ENCODE data around the gene PML.

PML gene

DNA sequence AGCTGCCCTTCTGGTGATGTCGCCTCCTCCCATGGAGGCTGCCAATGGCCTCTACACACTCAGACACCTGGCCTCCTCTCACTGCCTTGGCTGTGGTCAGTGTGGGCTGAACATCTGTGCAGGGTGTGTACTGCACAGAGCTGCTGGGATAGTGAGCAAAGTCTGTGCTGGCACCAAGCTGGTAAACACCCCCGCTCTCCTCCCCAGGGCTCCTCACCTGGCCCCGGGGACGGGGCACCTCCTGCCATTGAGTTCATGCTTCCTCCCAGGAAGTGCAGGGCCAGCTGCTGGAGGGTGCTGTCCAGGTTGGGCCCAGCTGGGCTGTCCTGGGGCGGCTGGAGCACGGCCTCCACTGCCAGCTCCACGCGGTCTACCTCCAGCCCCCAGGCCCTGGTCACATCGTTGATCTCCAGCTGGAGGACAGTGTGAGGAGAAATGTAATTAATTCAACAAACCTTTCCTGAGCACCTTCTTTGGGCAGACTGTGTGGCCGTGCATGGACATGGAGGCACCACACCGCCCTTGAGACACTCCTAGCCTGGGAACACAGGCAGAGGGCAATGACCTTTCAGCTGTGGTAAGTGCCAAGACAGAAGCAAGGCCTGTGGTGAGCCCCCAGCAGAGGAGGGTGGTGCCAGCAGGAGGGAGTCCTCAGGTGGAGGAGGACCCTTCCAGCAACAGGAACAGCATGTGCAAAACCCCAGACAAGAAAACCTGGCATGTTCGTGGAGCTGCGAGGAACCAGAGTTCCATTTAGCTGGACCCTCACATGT, 9.2 kb upstream of the PML start:
- no peak for DNase-seq (ENCODE audit: low spot score)

DNA sequence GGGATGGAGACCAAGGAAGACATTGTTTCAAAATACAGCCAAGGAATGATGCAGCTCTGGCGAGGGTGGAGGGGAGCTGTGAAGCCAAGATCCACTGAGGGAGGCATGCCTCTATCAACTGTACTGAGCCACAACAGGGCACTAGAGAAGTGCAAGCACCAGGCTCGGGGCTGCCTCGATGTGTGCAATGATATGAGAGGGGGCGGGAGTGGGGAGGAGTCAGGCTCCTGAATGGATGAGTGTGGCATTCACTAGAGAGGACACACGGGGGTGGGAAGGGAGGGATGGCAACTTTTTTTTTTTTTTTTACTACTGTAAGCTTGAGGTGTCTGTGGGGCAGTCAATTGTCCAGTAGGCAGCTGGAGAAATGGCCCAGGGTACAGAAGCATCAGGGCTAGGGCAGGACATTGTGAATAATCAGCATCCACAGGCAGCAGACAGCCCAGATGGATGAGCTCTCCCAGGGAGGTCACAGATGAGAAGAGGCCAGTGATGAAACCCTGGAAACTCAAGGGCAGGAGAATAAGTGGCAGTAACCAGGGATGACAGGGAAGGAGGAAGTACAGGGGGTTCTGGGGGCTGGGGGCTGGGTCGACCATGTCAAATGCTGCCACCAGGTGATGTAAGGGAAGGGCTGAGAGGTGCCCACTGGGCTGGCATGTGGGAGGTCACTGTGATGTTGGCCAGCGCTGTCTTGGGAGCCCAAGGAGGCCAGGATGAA, 8.3 kb upstream of the PML start:
- DNase-seq (ENCODE audit: low spot score), result no peak

DNA sequence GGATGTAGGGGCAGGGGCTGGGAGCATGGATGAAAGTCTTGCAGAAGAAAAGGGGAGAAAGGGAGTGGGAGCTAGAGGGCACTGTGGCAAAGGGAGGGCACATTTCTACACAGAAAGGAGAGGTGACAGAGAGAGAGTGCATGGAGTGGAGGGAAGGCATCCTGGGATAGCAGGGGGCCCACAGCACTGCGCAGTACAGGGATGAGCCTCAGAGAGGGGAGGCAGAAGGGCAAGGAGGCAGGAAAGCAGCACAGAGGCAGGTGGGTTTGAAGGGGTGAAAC, 7.8 kb upstream of the PML start:
- DNase-seq (ENCODE audit: low spot score), result no peak

DNA sequence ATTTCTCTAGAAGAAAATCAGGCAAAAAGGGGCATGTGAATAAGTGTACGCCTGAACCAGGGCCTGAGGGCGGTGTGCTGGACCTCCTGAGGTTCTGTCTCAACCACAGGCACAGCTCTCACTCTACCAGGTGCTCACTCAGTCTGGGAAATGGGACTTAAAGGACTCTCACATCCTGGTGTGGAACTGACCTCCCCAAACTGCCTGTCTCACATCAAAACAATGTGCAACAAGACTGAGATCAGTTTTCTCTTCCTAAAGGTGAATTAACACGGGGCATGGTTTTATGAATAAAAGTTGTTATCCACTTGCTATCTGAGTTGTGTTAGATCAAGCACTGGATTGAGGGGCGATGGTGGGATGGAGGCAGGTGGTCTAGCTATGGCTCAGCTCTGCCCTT, 7.3 kb upstream of the PML start:
- DNase-seq (ENCODE audit: low spot score), result no peak

DNA sequence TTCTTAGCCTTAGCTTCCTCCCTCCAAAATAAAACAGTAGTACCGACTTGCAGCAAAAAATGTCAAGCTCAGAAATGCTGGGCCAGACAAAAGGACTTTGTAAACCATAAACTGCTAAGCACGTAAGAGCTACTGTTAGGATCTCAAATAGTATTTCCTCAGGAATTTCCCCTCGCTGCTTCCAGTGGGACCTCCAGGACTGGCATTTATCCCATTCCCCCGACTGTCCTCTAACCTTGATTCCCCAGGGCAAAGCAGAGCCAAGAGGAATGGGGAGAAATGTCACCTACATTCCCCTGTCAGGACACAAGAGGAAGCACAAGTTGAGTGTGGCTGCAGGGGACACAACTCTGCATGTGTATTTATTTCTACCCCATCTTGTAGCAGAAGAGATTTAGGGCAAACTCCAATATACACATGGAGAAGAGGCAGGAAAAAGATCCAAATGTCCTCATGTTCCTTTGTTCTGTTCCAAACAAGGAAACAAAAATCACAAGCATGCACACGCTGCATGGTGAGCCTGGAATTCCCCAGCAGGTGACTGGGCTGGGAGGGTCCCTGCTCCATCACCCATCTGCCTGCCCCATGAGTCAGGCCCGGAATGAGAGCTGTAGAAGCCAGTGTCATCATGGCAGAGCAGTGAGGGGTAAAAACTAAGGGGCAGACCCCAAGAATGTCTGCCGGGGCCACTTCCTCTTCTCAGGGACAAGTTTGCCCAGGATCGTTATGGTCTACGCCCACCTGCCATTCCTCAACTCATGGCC, 6.7 kb upstream of the PML start:
- DNase-seq (ENCODE audit: low spot score), result no peak

DNA sequence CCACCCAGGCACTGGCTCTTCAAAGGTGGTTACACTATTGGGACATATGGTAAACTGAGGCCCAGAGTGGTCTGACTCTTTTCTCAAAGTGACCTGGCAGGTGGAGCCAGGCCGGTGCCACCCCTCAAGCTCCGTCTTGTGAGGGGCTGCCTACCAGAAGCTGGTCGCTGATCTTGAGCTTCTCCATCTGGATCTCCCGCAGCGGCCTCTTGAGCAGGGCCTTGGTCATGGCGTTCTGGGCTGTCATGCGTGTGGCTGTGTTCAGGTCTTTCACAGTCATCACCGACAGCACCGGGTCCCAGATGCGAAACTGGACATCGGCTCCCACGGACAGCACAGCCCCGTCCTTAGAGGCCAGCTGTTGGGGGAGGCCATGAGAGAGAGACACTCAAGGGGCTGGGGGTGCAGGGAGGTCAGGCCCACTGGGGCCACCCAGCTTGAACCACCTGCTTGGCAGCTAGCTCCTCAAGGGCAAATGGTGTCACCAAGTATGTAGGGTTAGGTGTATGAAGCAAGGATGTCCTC, 6.0 kb upstream of the PML start:
- DNase-seq (ENCODE audit: low spot score), result no peak

DNA sequence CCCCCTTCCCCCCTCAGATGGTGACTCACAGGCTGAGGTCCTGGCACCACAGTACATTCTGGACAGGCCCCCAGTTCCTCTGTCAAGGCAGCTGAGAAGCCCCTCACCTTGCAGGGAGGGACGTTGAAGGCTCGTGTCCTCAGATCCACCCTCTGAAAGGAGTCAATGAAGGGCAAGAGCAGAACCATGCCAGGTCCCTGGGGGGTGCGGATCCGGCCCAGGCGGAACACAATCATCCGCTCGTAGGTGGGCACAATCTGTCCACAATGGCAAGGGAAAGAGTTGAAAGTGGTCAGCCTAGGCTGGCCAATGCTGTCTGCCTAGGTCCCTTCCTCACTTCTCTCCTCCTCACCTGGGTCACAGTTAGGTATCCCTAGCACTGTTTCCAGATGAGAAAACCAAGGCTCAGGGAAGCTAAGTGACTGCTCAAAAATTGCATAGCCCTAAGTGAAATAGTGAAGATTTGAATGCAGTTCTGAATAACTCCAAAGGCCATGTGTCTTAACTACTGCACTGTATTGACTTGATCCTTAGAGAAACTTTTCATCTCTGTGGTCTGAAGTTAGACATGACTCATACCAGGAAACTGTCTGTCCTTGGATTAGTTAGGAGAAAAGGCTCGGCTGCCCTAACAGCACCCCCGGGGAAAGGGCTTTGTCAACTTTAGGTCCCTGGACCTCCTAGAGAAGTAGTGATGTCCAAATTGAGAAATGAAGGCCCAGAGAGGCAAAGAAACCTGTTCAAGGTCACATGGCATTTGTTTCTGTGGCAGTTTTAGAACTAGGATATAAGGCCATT, 5.3 kb upstream of the PML start:
- DNase-seq (ENCODE audit: low spot score), result peak; percentile 44

DNA sequence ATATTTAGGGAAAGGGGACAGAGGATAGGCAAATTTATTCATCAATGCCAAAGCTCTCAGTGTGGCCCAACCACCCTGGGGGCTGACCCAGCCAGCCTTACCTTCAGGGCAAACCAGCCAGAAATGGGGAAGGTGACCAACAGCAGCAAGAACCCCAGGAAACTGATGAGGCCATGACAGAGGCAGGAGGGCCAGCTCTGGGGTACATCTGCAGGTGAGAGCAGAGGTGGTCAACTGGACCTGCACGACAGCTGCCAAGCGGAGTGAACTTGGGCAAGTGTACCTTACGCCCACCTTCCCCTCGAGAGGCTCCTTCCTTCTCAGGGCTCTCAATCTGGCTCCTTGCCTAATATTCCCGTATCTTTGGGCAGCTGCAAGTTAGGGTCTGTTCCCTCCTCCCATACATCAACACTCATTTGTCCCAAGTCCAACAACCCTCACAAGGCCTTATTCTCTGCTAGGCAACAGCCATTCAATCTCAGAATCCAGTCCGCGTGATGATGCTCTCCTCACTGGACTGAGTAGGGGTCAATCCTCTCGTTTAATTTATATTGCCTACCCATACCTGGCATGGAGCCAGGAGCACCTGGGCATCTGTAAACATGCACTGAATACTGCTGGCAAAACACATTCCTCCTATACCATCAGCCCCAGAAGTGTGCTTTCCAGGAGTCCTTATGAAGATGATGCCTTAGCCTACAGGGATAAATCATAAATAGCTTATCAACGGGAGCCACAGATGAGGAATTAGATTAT, 4.1 kb upstream of the PML start:
- no peak for DNase-seq (ENCODE audit: low spot score)

DNA sequence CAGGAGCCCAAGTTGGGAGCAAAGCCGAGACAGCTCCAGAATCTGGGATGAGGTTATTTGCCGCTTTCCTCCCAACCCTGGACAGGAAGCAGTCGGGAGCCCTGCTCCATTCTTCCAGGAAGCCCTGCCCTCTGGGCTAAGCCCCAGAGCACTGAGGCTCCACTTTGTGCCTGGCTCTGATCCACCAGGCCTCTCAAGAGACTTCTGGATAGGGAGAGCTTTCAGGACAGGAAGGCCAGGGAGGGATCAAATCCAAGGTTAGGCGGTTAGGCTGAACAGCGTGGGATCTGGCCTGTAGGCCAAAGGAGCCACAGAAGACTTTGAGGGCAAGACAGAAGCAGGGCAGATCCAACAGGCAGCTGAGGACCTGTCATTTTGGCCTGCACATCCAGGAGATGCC, 3.3 kb upstream of the PML start:
- DNase-seq (ENCODE audit: low spot score), result no peak

DNA sequence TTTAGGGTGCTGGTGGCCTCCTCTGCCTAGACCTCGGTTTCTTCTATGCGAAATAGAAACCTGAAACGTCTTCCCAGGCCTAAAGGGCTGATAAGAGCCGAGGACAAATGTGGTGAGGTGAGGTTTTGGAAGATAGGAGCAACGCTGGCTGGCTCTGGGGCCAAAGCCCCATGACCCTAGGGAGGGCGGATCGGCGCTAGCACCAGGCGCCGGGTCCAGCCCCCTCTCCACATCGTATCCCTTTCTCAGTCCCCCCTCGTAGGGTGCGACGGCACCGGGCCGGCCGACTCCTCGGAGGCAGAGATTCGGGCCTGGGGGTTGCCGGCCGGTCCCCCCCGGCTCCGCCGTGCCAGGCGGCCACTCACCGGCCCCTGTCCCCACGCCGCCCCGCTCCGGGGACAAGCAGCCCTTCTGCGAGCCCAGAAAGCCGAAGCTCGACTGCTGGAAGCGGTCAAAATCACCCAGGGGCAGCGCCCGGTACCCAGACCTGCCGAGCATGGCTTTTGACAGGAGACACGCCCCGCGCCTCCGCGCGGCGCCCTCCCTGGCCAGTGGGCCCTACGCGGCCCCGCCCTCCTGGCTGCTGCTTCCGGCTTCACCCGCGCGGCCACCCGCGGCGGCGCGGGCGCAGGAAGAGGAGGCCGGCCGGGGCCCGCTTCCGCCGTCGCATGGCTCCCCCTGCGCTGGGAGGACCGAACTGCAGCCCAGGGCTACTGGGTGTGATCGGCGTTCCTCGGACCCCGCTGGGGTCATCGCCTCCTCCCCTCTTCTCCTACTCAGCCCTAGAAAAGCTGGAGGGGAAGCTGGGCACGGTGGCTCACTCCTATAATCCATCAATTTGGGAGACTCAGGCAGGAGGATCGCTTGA, 2.6 kb upstream of the PML start, which contains the start of gene STOML1:
Gene STOML1 (minus strand): TSS at position 570 of the 868 bp plus-strand sequence. CDS start 72 bp downstream, at position 498.
- DNase-seq (ENCODE audit: low spot score), result peak; percentile 79

DNA sequence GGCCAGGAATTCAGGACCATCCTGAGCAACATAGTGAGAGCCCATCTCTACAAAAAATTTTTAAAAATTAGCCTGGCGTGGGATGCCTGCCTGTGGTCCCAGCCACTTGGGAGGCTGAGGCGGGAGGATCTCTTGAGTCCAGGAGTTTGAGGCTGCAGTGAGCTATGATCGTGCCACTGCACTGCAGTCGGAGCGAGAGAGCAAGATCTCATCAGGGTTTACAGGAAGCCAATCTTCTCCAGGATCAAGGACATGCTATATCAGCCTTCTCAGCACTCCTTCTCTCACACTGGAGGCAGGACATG, 2.0 kb upstream of the PML start:
- no peak for DNase-seq (ENCODE audit: low spot score)

DNA sequence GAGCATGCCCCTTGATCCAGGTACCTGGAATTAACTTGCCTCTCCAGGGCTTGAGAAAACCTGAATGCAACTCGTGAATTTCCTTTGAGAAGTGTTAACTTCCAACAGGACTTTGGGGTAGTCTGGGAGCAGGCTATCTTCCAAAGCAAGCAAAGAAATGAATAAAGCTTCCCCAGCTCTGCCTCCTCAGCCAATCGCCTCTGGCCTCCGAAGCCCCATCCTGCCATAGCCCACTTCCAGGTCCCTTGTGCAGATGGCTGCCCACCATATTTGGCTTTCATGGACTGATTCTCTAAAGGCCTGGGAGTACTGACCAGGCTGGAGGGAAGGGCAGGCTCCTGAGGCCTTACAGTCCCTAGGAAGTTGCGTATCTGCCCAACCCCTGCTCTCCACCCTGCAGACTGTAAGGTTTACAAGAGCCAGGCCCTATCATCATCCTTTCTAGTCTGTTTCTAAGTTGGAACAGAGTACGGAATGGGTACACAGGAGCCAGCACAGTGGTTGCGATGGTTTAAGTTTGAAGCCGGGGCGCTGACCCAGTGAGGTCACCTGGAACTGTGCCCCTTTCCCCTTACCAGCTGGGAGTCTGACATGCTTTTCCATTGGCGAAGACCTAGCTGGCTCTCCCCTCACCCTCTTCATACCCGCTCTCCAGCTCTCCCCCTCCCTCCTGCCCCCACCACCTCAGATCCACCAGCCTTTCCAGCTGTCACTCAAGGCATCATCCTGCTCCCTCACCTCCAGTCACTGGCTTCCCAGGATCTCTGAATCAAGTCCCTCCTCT, 1.1 kb upstream of the PML start:
- no peak for DNase-seq (ENCODE audit: low spot score)

DNA sequence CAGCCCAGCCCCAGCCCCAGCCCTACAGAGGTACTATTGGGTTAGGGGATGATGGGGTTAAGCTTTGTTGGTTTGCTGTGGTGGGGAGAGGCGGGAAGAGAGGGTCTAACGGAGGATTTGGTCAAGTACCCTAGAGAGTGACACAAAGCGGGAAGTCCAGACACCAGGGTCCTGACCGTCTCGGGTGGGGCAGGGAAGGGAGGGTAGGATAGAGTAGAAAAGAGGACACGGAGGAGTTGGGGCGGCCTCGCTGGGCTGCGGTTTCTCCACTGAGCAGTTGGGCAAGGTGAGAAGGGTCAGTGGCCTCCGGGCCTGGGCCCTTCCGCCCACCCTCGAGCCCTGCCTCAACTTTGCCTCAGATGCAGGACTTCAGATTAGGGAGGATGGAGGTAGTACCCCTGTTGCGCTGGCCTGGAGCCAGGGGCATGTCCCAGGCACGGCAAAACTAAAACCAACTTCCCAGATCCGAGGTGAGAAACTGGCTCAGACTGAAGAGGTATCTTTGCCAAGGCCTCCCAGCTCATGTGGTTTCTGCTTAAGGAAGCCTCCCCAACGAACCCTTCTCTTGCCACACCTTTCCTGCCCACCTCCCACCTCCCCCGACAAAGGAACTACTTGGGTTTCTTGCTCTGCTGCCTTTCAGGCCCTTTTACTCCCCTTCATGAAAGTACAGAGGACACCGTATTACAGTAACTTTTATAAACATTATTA, 551 bp downstream of the PML start:
- DNase-seq (ENCODE audit: low spot score), result no peak

DNA sequence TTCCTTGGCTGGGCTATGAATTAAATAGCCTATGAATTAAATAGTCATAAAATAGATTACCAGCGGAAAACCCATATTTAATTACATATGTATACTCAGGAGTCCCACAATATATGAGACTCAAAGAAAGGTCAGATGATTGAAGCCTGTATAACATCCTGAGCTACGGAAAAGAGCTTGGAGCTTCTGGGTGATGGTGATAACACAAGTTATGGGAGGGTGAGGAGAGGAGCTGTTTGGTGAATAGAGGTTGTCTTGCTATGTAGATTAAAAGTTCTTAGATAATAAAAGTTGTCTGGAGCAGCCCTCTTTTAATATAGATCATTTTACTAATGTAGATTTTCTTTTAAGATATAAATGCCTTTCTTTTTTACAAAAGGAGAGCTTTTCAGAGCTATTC, 1.8 kb downstream of the PML start:
- no peak for DNase-seq (ENCODE audit: low spot score)

DNA sequence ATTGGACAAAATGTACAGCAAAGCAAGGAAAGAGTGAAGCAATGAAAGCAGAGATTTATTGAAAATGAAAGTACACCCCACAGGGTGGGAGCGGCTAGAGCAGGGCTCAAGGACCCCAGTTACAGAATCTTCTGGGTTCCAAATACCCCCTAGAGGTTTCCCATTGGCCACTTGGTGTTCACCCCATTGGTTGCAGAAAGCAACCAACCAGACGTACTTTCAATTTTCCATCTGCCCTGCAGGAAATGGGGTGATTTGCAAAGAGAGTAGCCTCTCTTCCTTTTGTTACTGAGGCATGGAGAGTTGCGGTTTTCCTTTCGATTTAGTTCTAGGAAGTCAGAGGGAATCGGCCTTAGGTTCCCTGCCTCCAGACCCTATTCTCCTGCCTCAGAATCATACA, 2.4 kb downstream of the PML start:
- no peak for DNase-seq (ENCODE audit: low spot score)

DNA sequence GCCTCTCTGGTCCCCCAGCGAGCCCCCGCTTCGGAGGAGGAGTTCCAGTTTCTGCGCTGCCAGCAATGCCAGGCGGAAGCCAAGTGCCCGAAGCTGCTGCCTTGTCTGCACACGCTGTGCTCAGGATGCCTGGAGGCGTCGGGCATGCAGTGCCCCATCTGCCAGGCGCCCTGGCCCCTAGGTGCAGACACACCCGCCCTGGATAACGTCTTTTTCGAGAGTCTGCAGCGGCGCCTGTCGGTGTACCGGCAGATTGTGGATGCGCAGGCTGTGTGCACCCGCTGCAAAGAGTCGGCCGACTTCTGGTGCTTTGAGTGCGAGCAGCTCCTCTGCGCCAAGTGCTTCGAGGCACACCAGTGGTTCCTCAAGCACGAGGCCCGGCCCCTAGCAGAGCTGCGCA, 3.5 kb downstream of the PML start:
- DNase-seq (ENCODE audit: low spot score), result no peak

DNA sequence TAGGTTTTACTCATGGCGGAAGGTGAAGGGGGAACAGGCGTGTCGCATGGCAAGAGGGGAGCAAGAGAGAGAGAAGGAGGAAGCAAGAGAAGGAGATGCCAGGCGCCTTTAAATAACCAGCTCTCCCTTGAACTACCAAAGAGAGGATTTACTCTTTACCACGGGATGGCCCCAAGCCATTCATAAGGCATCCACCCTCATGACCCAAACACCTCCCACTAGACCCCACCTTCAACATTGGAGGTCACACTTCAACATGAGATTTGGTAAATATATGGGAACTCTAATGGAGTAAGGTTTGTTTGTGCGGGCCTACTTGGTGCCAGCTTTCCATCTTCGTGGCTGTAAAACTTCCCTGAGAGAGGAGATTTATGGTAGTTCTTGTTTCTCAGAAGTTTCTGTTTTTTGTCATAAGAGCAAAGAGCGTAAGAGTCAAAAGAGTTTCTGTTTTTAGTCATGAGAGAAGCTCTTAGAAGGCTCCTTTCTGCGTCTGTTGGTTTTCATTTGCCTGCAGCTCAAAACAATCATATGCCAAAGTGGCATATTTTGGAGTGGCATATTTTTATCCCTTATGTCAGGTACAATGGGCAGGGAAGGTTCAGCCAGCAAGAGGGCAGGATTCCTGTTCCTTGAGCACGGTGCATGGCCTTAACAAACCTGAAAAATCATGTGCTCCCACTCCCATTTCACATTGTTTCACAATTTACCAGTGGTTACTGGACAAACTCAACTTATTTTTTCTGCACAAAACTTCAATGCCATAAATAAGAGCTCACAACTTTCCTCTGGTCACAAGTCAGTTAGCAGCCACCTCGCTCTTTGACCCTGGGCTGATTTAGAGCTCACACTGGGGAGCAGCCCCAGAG, 12.5 kb downstream of the PML start:
- no peak for DNase-seq (ENCODE audit: low spot score)

DNA sequence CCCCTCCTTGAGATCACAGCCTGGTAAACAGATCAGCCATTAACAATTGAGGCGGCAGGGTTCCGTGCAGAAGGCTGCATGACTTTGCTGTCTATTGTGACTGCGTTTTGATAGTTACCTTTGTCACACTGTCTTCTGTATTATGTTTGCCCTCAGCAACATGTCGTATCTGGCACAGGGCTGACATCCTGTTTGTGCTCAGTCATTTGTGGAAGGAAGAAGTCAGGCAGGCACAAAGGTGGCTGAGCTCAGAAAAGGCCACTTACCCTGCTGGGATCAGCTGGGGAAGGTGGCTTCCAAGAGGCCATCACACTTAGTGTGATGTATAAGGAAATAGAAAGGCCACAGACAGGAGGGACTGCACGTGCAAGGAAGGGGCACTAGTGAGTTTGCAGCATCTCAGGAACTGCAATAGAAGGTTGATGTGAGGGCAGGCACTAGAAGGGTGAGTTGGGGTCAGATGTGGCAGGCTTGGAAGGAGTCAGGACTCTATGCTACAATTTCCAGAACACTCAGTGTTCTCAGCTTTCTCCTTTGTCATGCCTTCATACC, 13.4 kb downstream of the PML start:
- DNase-seq (ENCODE audit: low spot score), result no peak
